RPMI7951 (cell line): ENCODE measurements around the gene WDR90. TPM values are rescaled to one million over a fixed set of nuclear protein-coding genes. Genes with fewer than 3 reads are reported as not detected.

ENCODE experiments used
- DNase-seq: peaks from one replicate; pipeline ENCODE4 v3.0.0-alpha.2; 2012; ENCODE audit warnings: low read depth
- total RNA-seq: library from RNA; depleted of rRNA; stranded (reverse); fragments of >200 nt; shearing (Covaris generic); gene quantifications from 2 replicates; pipeline ENCODE4 v1.2.3, GENCODE V29; 2014; rRNA removed

Gene WDR90
- total RNA-seq, 1 experiment from 2014 or later: 7.3 TPM

GRCh38 chr16:708019-708418, 58.9 kb downstream of the WDR90 start:
- DNase-seq: no peak

- DNase-seq: no peak
These were observed 59.8 kb downstream of the WDR90 start for GRCh38 chr16:708959-709358.

- peak; percentile 85 for DNase-seq
These were observed 60.7 kb downstream of the WDR90 start for GRCh38 chr16:709566-710499.

- no peak for DNase-seq
These were observed 61.4 kb downstream of the WDR90 start for GRCh38 chr16:710500-711075.

GRCh38 chr16:711084-711483, 61.9 kb downstream of the WDR90 start:
- DNase-seq: no peak

- peak; percentile 61 for DNase-seq
These were observed 62.6 kb downstream of the WDR90 start for GRCh38 chr16:711548-712320.

GRCh38 chr16:712740-713250, 63.6 kb downstream of the WDR90 start:
- DNase-seq: peak; percentile 92

- DNase-seq: peak; percentile 72
These were observed 64.9 kb downstream of the WDR90 start for GRCh38 chr16:714079-714478.

- DNase-seq: peak; percentile 80
These were observed 65.7 kb downstream of the WDR90 start, which contains the start of gene METRN for GRCh38 chr16:714558-715476. TSS of gene METRN (plus strand) at chr16:715118. CDS start at chr16:715290, 172 bp downstream.

GRCh38 chr16:715477-716199, 66.5 kb downstream of the WDR90 start:
- no peak for DNase-seq

- peak; percentile 70 for DNase-seq
These were observed 67.0 kb downstream of the WDR90 start for GRCh38 chr16:716200-716568.

GRCh38 chr16:716768-717325, 67.7 kb downstream of the WDR90 start:
- DNase-seq: no peak

Other genes starting within 250 kb of the WDR90 start
- 8.9 and 10.1 TPM in 2 replicates for gene DECR2, start 247.5 kb upstream of the WDR90 start, total RNA-seq
- 6.5 and 10.1 TPM in 2 replicates for gene RAB11FIP3, start 223.7 kb upstream of the WDR90 start, total RNA-seq
- 7.1 and 14.9 TPM in 2 replicates for gene CAPN15, start 121.7 kb upstream of the WDR90 start, total RNA-seq
- gene PRR35, start 89.0 kb upstream of the WDR90 start, total RNA-seq: not detected in 2 replicates
- 0.24 and 0.29 TPM in 2 replicates for gene NHLRC4, start 82.4 kb upstream of the WDR90 start, total RNA-seq
- 14.9 and 16.2 TPM in 2 replicates for gene PIGQ, start 79.4 kb upstream of the WDR90 start, total RNA-seq
- gene RAB40C, start 59.3 kb upstream of the WDR90 start, total RNA-seq: 5.5 and 7.1 TPM in 2 replicates
- gene WFIKKN1, start 18.4 kb upstream of the WDR90 start, total RNA-seq: 0.10 TPM in 1 of 2 replicates, not detected in the other
- gene METTL26, start 13.1 kb upstream of the WDR90 start, total RNA-seq: 117 and 142 TPM in 2 replicates
- gene MCRIP2, start 7.5 kb upstream of the WDR90 start, total RNA-seq: 18.6 and 21.3 TPM in 2 replicates
- 23.7 and 24.2 TPM in 2 replicates for gene RHOT2, start 18.8 kb downstream of the WDR90 start, total RNA-seq
- gene RHBDL1, start 26.3 kb downstream of the WDR90 start, total RNA-seq: 0.72 TPM in 1 of 2 replicates, not detected in the other
- 136 and 183 TPM in 2 replicates for gene STUB1, start 31.0 kb downstream of the WDR90 start, total RNA-seq
- 38.4 and 47.1 TPM in 2 replicates for gene JMJD8, start 35.0 kb downstream of the WDR90 start, total RNA-seq
- 2.0 and 2.6 TPM in 2 replicates for gene WDR24, start 41.0 kb downstream of the WDR90 start, total RNA-seq
- gene FBXL16, start 56.4 kb downstream of the WDR90 start, total RNA-seq: 0.24 TPM in 1 of 2 replicates, not detected in the other
- gene METRN, start 65.8 kb downstream of the WDR90 start, total RNA-seq: 39.2 and 57.1 TPM in 2 replicates
- 18.0 and 26.3 TPM in 2 replicates for gene ANTKMT, start 71.8 kb downstream of the WDR90 start, total RNA-seq
- under 0.01 and 0.12 TPM in 2 replicates for gene CCDC78, start 77.1 kb downstream of the WDR90 start, total RNA-seq
- gene HAGHL, start 77.7 kb downstream of the WDR90 start, total RNA-seq: 3.3 and 4.0 TPM in 2 replicates
- gene CIAO3, start 91.6 kb downstream of the WDR90 start, total RNA-seq: 15.3 and 21.7 TPM in 2 replicates
- 0.10 TPM in 1 of 2 replicates, not detected in the other for gene MSLN, start 111.4 kb downstream of the WDR90 start, total RNA-seq
- 12.6 and 21.0 TPM in 2 replicates for gene RPUSD1, start 139.0 kb downstream of the WDR90 start, total RNA-seq
- 11.7 and 17.5 TPM in 2 replicates for gene CHTF18, start 139.3 kb downstream of the WDR90 start, total RNA-seq
- not detected in 2 replicates for gene GNG13, start 151.4 kb downstream of the WDR90 start, total RNA-seq